ENCODE measurements around the gene IMMP2L. TPM values are rescaled to one million over a fixed set of nuclear protein-coding genes. Genes with fewer than 3 reads are reported as not detected.

Gene IMMP2L
- total and polyA plus RNA-seq, 2 of the 13 experiments (the other 11 are each of a cell fraction or from before 2014, with no cell fraction given), result 7.8 to 16.9 TPM

DNA sequence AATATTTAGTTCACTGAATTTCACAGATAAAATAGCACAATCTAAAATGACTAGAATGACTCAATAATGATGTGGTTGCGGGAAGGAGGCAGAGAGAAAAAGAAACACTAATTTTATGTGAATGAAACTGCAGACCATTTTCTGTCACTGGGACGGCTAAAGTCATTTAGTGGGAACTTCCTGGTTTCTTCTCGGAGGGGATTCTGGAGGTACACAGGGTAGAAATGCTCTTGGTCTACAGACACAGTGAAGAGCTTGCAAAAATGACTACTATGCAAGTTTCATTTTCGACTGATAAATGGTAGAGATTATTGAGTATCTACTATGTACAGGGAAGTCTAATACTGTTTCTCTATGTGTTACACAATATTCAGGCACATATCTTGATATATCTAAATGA, 534.9 kb downstream of the IMMP2L start:
- no TSS peak for BruUV-seq (replicated peaks)
- Histone ChIP-seq H3K79me2 (ENCODE audit: insufficient read depth, low read length) (no peaks in the 10 kb centered on the region), H3K27ac (ENCODE audit: extremely low read length, insufficient read depth, low read length) (no peak overlapping the region), H3K9ac (ENCODE audit: insufficient read depth, low read depth, low read length) (no peak overlapping the region), H3K4me2 (ENCODE audit: low read depth, low read length) (no peak overlapping the region), H2AFZ (ENCODE audit: low read length) (no peak overlapping the region), H4K20me1 (ENCODE audit: insufficient read depth, low read length) (no peaks in the 10 kb centered on the region), H3K9me3 (ENCODE audit: low read length) (no peaks in the 10 kb centered on the region), H3K36me3 (replicated peaks in 1 of 2; ENCODE audit: control insufficient read depth in 1 of 2, insufficient read depth in 2 of 2, low read length in 2 of 2) (no peaks in the 10 kb centered on the region), H3K4me1 (ENCODE audit: insufficient read depth, low read length) (peaks cover 62% of the 10 kb centered on the region), H3K4me3 (replicated peaks in 1 of 3; ENCODE audit: insufficient read depth in 1 of 3, low read depth in 2 of 3, low read length in 3 of 3) (no peak overlapping the region), H3K27me3 (ENCODE audit: control insufficient read depth in 1 of 2, insufficient read depth in 2 of 2, low read length in 2 of 2) (no peaks in the 10 kb centered on the region)
- FAIRE-seq, result no peak
- in situ Hi-C loops (cut with HindIII; ENCODE audit: extremely low pct_ligation_motif_present, low pct_unique_long_range_greater_than_20kb), result no loop called here
- ChIA-PET POLR2A (no interaction called here), CTCF (ENCODE audit: low intra/inter-chr PET ratio, low total read pairs) (no interaction called here)
- ATAC-seq, result no peak
- 91% methylated on average over 4 of the region's 4 CpGs for WGBS (ENCODE audit: low lambda C conversion rate)
- TF ChIP-seq ZNF782 (CRISPR knock-in tag; IDR thresholded peaks at IDR 0.05; ENCODE audit: borderline replicate concordance) (no peak), JUN (CRISPR knock-in tag; IDR thresholded peaks at IDR 0.05) (no peak), XBP1 (CRISPR knock-in tag; IDR thresholded peaks at IDR 0.05) (no peak), SRY (CRISPR knock-in tag; IDR thresholded peaks at IDR 0.05) (no peak), ZNF850 (CRISPR knock-in tag; conservative IDR thresholded peaks at IDR 0.05) (no peak), ERF (CRISPR knock-in tag; IDR thresholded peaks at IDR 0.05) (no peak), ZNF510 (CRISPR knock-in tag; IDR thresholded peaks at IDR 0.05; ENCODE audit: low read depth) (no peak), ZFYVE20 (CRISPR knock-in tag; IDR thresholded peaks at IDR 0.05; ENCODE audit: borderline replicate concordance, low read depth) (no peak), SKI (IDR thresholded peaks at IDR 0.05; ENCODE audit: partially characterized antibody) (no peak), MBD4 (IDR thresholded peaks at IDR 0.05; ENCODE audit: borderline replicate concordance, low read length) (no peak), SETDB1 (CRISPR knock-in tag; IDR thresholded peaks at IDR 0.05; ENCODE audit: borderline replicate concordance) (no peak), ZNF326 (CRISPR knock-in tag; IDR thresholded peaks at IDR 0.05; ENCODE audit: borderline replicate concordance) (no peak)
- TF ChIP-seq, protein P1, sequence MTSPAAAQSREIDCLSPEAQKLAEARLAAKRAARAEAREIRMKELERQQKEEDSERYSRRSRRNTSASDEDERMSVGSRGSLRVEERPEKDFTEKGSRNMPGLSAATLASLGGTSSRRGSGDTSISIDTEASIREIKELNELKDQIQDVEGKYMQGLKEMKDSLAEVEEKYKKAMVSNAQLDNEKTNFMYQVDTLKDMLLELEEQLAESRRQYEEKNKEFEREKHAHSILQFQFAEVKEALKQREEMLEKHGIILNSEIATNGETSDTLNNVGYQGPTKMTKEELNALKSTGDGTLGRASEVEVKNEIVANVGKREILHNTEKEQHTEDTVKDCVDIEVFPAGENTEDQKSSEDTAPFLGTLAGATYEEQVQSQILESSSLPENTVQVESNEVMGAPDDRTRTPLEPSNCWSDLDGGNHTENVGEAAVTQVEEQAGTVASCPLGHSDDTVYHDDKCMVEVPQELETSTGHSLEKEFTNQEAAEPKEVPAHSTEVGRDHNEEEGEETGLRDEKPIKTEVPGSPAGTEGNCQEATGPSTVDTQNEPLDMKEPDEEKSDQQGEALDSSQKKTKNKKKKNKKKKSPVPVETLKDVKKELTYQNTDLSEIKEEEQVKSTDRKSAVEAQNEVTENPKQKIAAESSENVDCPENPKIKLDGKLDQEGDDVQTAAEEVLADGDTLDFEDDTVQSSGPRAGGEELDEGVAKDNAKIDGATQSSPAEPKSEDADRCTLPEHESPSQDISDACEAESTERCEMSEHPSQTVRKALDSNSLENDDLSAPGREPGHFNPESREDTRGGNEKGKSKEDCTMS (CRISPR knock-in tag; conservative IDR thresholded peaks at IDR 0.05), result no peak
- no peak for DNase-seq (ENCODE audit: low spot score)
- intact Hi-C loops (cut with micrococcal nuclease; ENCODE audit: unreplicated experiment), result loop anchor here (5.0 to 10.0 kb wide), 3 partner anchors 45 to 1365 kb away; no protein-coding TSS in a partner anchor

All from HepG2 (cell line).